Ishikawa (cell line): ENCODE measurements around the gene STX3.

ENCODE experiments used
- CEBPB ChIP-seq: IDR thresholded peaks from 2 replicates; pipeline ENCODE4 v1.6.1; 2012
- CREB1 ChIP-seq: IDR thresholded peaks from 2 replicates; pipeline ENCODE4 v1.6.1; 2012; ENCODE audit warnings: low read depth
- EGR1 ChIP-seq: IDR thresholded peaks from 2 replicates; pipeline ENCODE4 v1.6.1; 2012
- EP300 ChIP-seq: IDR thresholded peaks from 2 replicates; pipeline ENCODE4 v1.6.1; 2012; ENCODE audit warnings: borderline replicate concordance
- FOXM1 ChIP-seq: IDR thresholded peaks from 2 replicates; pipeline ENCODE4 v1.6.1; 2012; ENCODE audit warnings: low read depth, borderline replicate concordance
- NFIC ChIP-seq: IDR thresholded peaks from 2 replicates; pipeline ENCODE4 v1.6.1; 2012
- RAD21 ChIP-seq: IDR thresholded peaks from 2 replicates; pipeline ENCODE4 v1.6.1; 2012; ENCODE audit warnings: low read depth
- TAF1 ChIP-seq: IDR thresholded peaks from 2 replicates; pipeline ENCODE4 v1.6.1; 2012; ENCODE audit warnings: low read depth, mild to moderate bottlenecking
- TCF12 ChIP-seq: IDR thresholded peaks from 2 replicates; pipeline ENCODE4 v1.6.1; 2012; ENCODE audit warnings: low read depth
- TEAD4 ChIP-seq: IDR thresholded peaks from 2 replicates; pipeline ENCODE4 v1.6.1; 2012
- YY1 ChIP-seq: IDR thresholded peaks from 2 replicates; pipeline ENCODE4 v1.6.1; 2012; ENCODE audit warnings: low read depth
- ZBTB7A ChIP-seq: IDR thresholded peaks from 2 replicates; pipeline ENCODE4 v1.6.1; 2012; ENCODE audit warnings: low read depth
- TF ChIP-seq, protein P1 (sequence below): IDR thresholded peaks from 2 replicates; pipeline ENCODE4 v1.6.1; 2012; ENCODE audit warnings: low read depth, mild to moderate bottlenecking
- TF ChIP-seq, protein P2 (sequence below): IDR thresholded peaks from 2 replicates; pipeline ENCODE4 v1.6.1; 2012
- TF ChIP-seq, protein P3 (sequence below): IDR thresholded peaks from 2 replicates; pipeline ENCODE4 v1.6.1; 2012

Gene STX3

DNA sequence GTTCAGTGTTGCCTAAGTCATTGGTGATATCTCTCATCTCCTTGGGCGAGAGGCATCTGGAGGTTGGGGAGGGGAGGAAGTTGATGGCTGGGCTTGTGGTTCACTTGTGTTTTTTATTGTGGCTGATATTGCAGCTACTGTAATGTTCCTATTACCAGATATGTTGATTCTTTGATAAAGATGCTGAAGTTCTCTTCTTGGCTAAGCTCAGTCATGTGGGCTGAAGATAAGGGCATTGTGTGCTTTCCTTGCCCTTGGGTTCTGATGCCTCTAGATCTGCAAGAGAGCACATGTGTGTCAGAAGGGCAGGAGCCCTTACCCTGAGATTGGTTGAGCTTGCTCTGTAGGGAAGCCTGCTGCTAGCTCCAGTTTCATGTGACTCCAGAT is 12.0 kb downstream of the STX3 start:
- no peak for TF ChIP-seq CEBPB

DNA sequence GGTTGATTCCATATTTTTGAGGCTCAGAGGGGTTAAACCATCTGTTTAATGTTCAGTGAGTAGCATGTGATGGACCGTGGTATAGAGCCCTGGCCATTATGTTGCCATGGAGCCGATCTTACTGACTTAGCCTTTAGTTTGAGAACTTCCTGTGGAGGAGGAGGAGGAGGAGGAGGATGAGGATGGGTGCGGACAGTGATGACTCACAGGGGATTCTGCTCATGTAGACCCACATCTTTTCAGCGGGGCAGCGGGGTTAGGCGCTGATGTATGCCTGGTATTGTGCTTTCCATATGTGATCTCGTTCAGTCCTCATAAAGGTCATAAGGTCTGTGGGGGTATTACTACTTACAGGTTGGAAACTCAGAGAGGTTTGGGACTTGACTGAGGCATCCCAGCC is 13.9 kb downstream of the STX3 start:
- no peak for TF ChIP-seq YY1
- TF ChIP-seq NFIC: no peak
- TF ChIP-seq, protein P1, sequence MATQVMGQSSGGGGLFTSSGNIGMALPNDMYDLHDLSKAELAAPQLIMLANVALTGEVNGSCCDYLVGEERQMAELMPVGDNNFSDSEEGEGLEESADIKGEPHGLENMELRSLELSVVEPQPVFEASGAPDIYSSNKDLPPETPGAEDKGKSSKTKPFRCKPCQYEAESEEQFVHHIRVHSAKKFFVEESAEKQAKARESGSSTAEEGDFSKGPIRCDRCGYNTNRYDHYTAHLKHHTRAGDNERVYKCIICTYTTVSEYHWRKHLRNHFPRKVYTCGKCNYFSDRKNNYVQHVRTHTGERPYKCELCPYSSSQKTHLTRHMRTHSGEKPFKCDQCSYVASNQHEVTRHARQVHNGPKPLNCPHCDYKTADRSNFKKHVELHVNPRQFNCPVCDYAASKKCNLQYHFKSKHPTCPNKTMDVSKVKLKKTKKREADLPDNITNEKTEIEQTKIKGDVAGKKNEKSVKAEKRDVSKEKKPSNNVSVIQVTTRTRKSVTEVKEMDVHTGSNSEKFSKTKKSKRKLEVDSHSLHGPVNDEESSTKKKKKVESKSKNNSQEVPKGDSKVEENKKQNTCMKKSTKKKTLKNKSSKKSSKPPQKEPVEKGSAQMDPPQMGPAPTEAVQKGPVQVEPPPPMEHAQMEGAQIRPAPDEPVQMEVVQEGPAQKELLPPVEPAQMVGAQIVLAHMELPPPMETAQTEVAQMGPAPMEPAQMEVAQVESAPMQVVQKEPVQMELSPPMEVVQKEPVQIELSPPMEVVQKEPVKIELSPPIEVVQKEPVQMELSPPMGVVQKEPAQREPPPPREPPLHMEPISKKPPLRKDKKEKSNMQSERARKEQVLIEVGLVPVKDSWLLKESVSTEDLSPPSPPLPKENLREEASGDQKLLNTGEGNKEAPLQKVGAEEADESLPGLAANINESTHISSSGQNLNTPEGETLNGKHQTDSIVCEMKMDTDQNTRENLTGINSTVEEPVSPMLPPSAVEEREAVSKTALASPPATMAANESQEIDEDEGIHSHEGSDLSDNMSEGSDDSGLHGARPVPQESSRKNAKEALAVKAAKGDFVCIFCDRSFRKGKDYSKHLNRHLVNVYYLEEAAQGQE: no peak
- no peak for TF ChIP-seq FOXM1
- TF ChIP-seq CEBPB: no peak
- TF ChIP-seq CREB1: no peak
- no peak for TF ChIP-seq TEAD4
- TF ChIP-seq EP300: no peak
- TF ChIP-seq ZBTB7A: no peak
- TF ChIP-seq, protein P2, sequence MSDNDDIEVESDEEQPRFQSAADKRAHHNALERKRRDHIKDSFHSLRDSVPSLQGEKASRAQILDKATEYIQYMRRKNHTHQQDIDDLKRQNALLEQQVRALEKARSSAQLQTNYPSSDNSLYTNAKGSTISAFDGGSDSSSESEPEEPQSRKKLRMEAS: no peak

DNA sequence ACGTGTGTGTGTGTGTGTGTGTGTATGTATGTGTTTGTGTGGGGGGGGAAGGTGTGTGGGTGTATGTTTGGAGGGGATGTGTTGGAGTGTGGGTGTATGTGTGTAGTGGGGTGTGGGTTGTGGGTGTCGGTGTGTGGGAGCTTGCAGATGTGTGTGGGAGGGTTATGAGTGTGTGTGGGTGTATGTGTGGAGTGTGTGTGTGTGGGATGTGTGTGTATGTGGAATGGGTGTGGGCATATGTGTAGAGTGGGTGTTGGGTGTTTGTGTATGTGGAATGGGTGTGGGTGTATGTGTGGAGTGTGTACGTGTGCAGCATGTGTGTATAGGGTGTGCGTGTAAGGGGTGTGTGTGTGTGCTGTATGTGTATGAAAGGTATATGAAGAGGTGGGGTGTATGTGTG is 14.7 kb downstream of the STX3 start:
- no peak for TF ChIP-seq EP300
- TF ChIP-seq ZBTB7A: no peak
- no peak for TF ChIP-seq EGR1

DNA sequence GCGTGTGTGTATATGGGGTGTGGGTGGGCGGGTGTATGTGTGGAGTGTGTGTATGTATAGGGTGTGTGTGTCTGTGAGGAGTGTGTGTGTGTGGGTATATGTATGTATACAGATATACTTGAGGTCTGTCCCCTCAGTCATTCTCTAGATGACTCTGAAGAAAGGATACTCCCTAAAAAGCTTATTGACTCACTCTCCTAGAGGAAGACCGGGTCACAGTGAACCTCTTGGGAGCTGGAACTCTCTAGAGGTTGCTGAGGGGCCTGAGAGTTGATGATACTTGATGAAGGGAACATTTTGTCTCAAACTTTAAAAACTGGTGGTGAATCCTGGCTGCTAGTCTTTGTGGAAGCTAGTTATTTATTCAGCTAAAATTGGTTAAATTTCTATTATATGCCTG is 15.1 kb downstream of the STX3 start:
- no peak for TF ChIP-seq CREB1
- TF ChIP-seq NFIC: no peak
- no peak for TF ChIP-seq FOXM1

DNA sequence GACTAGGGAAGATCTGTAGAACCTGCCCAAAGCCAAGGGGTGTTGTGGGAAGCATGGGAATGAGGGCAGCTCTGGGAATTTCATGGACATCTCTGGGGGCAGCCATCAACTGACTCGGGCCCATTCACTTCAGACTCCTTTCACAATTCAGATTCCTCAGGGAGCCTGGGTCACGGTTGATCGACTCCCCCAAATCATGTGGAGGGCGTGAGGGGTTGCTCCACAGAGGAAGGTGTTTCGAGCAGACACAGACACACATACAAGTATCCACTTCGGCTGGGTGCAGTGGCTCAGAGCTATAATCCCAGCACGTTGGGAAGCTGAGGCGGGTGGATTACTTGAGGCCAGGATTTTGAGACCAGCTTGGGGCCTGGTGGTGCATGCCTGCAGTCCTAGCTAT is 15.7 kb downstream of the STX3 start:
- TF ChIP-seq, protein P3, sequence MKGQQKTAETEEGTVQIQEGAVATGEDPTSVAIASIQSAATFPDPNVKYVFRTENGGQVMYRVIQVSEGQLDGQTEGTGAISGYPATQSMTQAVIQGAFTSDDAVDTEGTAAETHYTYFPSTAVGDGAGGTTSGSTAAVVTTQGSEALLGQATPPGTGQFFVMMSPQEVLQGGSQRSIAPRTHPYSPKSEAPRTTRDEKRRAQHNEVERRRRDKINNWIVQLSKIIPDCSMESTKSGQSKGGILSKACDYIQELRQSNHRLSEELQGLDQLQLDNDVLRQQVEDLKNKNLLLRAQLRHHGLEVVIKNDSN: no peak
- no peak for TF ChIP-seq YY1
- TF ChIP-seq RAD21: no peak
- no peak for TF ChIP-seq TCF12

DNA sequence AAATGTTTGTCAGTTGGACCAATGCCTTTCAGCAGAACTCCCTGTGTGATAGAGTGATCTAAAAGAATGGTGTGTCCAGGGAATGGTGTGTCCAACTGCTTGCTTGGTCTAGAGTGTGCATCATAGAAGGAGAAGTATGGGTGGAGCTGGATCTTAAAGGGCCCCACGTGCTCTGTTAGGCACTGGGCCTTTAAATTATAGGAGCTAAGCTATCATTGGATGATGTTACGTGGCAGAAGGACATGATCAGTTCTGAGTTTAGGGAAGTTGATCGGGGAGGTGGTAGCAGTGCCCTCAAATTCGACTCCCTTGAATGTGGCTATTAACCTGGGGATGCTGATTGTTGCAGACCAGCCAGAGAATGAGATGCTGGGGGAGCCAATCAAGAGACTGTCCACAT is 16.4 kb downstream of the STX3 start:
- TF ChIP-seq RAD21 (no peak), EGR1 (no peak), TEAD4 (no peak), YY1 (no peak), FOXM1 (no peak), CEBPB (no peak), NFIC (no peak), CREB1 (no peak), ZBTB7A (no peak), EP300 (no peak), TCF12 (no peak)
- TF ChIP-seq, protein P1: no peak
- TF ChIP-seq, protein P2: no peak

DNA sequence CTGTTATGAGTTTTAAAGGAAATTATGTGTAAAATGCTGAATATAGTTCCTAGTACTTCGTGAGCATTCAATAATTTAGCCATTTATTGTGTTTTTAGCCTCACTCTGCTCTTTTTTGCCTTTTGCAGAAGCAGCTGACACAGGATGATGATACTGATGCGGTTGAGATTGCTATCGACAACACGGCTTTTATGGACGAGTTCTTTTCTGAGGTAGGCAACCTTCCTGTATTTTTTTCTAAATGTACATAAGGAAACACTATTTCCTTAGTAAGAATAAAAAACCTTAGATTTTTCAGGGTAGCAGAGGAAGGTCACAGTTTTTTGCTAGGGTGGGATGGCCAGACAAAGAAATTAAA is 17.9 kb downstream of the STX3 start:
- TF ChIP-seq, protein P2: no peak
- TF ChIP-seq FOXM1: no peak

DNA sequence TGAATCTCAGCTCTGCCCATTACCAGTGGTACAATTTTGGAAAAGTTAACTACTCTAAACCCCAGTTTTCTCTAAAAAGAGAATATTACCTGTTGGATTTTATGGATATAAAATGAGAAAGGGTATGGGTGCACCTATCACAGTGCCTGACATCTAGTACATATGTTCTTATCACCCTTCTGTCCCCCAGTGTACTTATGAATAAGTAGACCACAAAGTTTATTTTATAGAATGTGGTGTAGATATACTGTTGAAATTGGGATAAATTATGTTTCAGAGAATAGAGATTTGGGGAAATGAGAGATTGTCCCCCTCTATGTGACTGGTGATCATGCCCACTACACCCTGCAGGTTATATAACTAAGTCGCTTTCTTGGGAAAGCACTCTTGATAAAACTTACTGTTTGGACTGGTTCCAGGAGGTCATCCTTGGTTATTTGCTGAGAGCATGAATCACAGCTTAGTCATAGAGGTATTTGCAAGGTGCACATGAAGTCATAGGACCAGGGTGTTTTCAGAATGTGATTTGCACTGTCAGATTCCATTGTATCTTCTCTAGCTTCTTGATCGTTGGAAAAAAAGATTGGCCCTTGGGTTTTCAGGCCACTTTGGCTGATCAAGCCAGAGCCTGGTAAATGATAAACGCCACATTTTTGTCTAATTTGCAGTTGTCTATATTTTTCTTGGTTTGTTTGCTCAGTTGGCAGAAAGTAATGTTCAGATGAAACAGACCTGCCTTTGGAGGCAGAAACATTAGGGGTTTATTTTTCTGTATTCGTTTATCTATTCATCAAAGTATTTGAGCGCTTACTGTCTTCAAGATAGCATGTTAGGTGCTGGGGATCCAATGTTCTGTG is 21.3 kb downstream of the STX3 start:
- TF ChIP-seq FOXM1 (no peak), EP300 (no peak), YY1 (no peak), EGR1 (no peak), TEAD4 (0 out of 2 replicates have a peak, but pooled peaks have one; percentile 37), NFIC (peak; percentile 79), RAD21 (no peak), ZBTB7A (no peak), TAF1 (no peak), CEBPB (no peak), TCF12 (peak; percentile 26; the same call in 1 of the 2 replicates), CREB1 (no peak)
- TF ChIP-seq, protein P1: no peak
- TF ChIP-seq, protein P3: no peak
- TF ChIP-seq, protein P2: no peak
